ENCODE data around the gene ESR2.
A peak's percentile ranks its signal among the peaks of the same experiment; 100 is the strongest.
"Not testable (repeated sequence)": the region's sequence is repeated elsewhere in the genome, so short reads cannot be mapped to it uniquely, and the experiment has no call there.

The ESR2 gene

DNA sequence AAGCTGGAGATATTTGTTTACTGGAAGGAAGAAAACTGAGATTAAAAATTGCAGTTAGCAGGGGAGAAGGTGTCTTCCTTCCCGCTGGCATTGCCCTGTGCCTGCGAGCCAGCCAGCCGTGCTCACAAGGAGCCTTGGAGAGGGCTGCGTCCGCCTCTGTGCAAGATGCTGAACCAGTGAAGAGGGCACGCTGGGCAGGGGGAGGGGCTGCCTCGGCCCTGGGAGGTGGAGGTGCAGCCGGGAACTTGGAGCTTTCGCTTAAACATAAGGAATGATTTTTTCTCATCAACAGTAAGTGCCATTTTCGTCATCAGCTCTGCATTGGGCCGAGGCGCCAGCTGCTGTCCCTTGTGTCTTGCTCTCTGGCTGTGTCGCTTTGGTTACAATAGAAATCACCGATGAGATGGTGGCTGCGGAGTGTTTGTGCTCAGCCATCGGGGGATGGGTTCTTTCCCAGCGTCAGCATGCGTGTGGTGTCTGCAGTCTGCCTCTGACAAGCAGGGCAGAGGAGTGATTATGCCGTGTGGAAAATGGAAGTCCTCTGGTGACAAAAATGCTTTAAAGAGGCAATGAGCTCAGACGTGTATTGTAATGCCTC lies 97.3 kb downstream of the ESR2 start:
- DNase-seq (ENCODE audit: low read depth), result no peak

DNA sequence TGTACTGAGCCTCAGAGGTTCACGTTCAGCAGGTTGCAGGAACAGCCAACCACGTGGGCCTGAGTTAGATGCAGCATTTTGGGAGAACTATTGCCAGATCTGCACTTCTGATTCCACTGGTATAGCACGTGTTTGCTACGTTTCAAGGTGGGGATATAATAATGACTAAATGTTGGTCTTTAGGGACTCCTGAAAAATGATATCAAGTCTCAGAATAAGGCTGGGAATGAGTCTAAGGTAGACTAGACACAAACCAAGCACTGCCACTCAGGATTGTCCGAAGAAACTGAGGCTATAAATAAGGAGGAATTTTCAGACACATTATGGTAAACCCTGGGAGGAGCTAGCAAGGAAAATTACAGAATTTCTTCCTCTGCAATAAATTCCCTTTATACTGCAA lies 98.1 kb downstream of the ESR2 start:
- no peak for DNase-seq (ENCODE audit: low read depth)

DNA sequence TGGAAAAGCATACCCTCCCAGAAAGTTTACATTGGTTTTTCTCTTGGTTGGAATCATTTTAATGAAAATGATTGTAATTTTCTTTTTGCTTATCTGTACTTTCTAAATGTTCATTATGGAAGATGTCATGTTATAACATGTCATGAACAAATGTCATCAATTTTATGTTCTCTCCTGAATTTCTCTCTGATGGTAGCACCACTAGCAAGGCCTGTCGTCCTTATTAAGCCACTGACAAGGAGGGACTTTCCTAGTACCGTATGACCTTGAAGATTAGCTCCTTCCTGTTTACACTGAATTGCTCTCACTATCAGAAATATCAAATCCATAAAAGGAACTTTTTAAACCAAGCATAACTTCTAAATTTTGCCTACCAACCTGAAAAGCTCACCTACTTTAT lies 99.0 kb downstream of the ESR2 start:
- no peak for DNase-seq (ENCODE audit: low read depth)

DNA sequence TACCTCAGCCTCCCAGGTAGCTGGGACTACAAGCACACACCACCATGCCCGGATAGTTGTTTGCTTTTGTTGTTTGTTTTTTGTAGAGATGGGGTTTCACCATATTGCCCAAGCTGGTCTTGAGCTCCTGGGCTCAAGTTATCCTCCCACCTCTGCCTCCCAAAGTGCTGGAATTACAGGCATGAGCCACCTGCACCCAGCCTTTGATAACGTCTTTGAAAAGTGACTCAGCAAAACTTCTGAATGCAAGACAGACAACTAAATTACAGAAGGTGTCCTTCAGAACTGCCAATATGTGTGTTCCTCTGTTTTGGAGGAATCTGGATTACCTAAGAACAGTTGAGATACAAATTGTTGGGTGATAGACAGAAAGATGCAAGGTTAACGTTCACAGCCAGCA lies 99.8 kb downstream of the ESR2 start:
- no peak for DNase-seq (ENCODE audit: low read depth)

DNA sequence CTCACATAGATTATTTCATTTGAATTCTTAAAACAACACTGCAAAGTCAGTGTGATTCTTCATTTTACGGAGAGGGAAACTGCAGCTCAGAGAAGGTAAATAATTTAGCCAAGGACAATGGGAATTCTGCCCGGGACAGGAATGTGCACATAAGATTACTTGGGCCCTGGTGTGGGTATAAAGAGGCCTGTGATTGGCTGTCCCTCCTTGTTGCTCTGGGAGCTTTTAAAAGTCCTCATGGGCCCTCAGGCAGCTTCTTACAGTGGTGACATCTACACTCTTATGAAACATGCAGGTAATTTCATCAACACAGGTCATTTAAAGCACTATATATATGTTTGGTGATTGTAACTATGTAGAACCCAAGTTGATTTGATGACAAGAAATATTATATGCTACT lies 100.3 kb downstream of the ESR2 start:
- no peak for DNase-seq (ENCODE audit: low read depth)

DNA sequence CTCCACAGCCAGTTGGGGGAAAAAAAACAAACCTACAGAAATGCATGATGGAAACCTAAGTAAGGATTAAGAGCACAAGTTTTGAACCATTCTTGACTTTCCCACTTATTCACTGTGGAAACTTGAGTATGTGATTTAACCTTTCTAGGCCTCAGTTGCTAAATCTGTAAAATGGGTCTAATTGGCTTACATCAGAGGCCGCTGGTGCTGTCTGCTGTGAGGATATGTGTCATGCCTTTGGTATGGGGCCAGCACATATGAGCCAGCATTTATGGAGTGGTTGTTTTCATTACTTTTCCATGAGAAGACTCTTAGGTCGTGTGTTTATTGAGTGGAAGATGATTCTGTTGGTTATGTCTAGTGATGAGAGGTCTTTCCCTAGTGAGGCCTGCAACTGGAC lies 102.4 kb downstream of the ESR2 start:
- DNase-seq (ENCODE audit: low read depth), result peak; percentile 73

DNA sequence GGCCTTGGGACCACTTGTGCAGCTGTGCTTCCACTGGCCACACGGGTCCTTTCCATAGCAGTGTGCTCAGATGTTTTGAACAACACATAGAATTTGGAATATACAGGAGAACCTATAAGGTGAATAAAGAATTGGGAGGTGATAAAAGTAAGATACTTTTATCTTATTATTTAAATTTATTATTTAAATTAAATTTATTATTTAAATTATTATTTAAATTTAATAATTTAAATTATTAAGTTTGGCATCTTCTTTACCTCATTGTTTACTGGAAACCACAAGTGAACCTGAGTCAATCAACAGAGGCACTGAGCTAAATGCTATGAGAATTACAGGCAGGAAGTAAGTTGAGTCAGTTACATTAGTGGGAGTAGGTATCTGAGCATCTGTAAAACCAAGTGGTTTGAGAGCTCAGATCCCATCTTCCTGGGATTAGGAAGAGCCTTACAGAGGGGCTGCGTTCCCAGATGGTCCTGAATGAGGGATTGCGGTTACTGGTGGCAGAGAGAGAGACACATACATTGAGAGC lies 103.1 kb downstream of the ESR2 start:
- no peak for DNase-seq (ENCODE audit: low read depth)

DNA sequence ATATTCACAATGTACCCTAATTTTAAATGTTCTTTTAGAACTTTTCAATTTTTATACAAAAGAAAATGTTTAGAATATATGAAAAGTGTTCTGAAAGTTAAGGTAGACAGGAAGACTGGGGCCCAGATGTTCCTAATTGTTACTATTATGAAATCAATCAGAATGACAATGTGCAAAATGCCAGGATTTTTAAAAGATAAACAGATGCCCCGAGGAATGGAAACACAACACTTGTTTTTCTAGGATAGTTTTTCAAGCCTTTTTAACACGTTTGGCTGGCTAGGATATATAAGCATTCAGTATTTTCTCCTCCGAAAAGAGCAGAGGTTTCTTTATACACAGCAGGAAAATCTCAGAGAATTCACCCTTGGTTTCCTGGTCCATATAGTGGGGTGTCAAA lies 106.8 kb downstream of the ESR2 start:
- DNase-seq (ENCODE audit: low read depth), result no peak

DNA sequence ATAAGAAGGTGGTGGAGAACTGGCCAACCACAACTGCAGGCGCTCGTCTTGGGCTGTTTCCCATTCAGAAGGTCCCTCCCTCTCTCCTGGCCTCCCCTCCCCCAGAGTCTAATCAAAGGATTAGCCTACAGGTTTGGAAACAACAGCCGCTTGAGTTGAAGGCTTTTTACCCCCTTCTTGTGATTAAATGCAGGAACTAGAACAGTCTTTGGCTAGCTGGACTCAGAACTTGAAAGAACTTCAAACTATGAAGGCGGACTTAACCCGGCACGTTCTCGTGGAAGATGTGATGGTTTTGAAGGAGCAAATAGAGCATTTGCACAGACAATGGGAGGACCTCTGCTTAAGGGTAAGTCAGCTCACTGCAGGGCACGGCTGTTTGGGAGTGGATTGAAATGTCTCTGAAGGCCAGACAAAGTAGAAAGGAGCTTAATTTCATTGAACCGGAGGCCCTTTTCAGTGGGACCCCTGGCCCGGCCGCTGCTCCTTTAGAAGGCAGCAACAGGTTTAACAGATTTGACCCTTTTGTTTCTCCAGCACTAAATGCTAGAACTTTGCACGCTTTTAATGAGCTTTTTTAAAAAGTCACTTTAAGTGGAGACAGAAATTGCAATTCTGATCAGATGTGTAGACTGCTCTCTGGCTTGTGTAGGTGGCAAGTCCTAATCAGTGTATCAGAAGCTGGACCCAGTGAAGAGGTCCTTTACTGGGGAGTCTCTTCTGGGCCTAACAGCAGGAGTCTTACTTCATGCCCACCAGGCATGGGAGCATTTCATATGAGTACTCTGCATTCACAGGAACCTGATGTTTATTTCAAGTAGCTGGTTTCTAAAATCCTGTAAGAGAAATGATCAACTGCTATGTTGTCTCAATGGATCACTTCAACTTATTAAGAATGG lies 107.7 kb downstream of the ESR2 start:
- no peak for DNase-seq (ENCODE audit: low read depth)

DNA sequence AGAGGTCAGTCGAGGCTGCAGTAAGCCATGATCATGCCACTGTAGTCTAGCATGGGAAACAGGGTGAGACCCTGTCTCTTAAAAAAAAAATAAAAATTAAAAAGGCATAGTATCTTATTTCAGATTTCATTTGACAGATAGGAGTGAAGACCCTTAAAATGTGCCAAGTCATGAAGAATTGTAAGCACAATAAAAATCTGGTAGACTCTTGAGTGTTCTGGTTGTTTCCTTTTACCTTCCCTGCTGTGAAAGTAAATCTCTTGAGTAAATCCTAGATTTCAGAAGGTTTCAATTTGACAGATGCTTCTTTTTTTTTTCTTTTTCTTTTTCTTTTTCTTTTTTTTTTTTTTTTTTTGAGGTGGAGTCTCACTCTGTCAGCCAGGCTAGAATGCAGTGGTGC lies 109.0 kb downstream of the ESR2 start:
- no peak for DNase-seq (ENCODE audit: low read depth)

DNA sequence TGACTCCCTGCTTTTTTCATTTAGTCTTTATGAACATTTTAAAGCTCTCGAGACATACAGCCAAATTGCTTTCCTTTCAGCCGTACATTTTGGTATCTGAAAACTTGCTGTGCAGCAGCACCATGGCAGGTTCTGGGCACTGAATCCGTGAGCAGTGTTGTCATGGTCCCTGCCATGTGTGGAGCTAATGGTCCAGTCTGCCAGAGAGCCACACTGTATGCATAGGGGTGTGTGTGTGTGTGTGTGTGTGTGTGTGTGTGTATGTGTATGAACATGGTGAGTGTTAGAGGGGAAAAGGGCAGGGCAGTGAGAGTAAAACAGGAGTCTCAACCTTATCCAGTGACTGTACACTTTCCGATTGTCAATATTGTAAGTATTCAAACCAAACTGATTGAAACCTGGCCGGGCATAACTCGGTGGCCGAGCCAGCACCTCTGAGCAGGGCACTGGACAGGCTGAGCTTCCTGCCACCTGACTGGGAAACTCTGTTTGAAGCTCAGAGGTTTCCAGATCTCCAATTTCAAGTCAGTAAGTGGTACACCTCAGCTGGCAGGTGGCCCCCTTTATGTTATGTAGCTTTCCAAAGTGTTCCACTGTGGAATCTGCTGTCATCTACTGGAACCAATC lies 110.0 kb downstream of the ESR2 start:
- DNase-seq (ENCODE audit: low read depth), result no peak

DNA sequence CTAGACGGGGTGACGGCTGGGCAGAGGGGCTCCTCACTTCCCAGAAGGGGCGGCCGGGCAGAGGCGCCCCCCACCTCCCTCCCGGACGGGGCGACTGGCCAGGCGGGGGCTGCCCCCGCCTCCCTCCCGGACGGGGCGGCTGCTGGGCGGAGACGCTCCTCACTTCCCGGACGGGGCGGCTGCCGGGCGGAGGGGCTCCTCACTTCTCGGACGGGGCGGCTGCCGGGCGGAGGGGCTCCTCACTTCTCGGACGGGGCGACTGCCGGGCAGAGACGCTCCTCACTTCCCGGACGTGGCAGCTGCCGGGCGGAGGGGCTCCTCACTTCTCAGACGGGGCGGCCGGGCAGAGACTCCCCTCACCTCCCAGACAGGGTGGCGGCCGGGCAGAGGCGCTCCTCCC lies 111.3 kb downstream of the ESR2 start:
- DNase-seq (ENCODE audit: low read depth), result not testable (repeated sequence)

DNA sequence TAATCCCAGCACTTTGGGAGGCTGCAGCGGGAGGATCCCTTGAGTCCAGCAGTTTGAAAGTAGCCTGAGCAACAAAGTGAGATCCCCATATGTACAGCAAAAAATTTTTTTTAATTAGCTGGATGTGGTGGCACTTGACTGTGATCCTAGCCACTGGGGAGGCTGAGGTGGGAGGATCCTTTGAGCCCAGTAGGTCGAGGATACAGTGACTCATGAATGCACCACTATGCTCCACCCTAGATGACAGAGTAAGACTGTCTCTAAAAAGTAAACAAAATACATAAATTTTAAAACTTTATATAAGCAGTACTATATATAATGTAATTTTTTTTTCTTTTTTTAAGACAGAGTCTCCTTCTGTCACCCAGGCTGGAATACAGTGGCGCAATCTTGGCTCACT lies 115.4 kb downstream of the ESR2 start:
- DNase-seq (ENCODE audit: low read depth), result no peak

DNA sequence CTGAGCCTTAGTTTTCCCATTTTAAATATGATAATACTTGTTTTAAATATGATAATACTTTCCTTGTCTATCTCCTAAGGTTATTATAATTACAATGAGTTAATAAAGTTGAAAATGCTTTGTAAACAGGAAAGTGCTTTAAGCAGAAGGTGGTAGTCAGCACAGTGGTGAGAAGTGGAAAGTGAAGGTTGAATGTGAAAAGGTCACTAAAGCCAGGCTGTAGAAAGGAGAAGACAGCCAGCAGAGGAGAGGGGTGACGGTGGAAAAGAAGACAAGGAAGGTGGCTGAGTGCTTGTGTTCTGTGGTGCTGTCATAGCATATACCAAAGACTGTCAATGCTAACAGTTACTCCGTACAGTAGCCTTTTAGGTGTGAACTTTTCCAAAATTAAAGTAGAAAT lies 117.8 kb downstream of the ESR2 start:
- no peak for DNase-seq (ENCODE audit: low read depth)

DNA sequence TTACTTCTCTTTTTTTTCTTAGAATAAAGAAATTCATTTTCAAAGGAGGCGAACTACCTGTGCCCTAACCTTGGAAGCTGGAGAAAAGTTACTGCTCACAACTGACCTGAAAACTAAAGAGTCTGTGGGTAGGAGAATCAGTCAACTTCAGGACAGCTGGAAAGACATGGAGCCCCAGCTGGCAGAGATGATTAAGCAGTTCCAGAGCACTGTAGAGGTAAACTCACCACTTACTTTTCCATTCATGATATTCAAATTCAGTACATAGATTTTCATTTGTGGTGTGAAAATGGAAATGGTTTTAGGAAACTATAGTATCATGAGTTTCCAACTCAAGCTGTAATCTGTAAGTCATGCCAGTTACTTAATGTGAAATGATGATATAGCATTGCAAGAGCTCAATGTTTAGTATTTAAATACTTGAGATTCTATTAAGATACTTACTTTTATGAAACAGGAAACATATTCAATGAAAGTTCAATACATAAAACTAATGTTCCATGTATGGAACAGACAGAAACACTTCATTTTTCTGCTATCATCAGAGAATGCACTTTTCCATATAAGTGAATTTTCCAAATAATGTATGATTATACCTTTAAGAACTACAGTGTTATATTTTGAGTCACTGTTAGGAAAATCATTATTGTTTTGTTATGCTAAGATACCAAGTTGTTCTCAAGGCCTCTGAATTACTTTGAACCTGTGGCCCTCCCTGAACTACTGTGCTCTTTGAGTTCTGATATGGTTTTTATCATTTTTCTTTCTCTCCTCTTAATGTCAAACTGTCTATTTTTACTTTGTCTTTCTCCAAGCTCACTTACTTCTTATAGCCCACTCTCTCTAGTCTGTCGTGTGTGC lies 119.0 kb downstream of the ESR2 start:
- DNase-seq (ENCODE audit: low read depth), result no peak

DNA sequence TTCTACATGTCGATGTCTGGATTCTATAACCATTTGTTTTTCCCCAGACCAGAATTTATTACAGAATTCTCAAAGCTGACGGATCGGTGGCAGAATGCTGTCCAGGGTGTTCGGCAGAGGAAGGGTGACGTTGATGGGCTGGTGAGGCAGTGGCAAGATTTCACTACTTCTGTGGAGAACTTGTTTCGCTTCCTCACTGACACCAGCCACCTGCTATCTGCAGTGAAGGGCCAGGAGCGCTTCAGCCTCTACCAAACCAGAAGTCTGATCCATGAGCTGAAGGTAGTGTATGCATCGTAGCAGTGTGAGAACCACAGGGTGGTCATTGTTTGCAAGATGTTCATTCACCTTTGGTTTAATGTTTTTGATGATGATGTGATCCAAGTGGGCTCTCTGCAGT lies 124.0 kb downstream of the ESR2 start:
- no peak for DNase-seq (ENCODE audit: low read depth)

DNA sequence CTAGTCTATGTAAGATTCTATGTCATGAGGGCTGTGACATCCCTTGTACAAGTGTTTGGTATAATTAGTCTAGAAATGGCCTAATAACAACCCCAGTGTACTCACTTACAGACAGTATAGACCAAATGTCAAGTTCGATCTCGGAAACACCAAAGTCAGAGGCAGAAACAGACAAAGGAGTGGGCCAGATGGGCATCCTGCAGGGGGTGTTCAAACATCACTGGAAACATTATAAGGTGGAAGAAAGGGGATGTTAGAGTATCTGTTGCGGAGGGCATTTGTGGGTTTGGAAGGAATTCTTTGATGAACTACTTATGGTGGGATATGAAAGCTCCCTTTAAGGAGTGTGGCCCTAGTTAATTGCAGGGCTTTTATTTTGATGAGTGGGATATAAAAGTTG lies 134.6 kb downstream of the ESR2 start:
- no peak for DNase-seq (ENCODE audit: low read depth)

DNA sequence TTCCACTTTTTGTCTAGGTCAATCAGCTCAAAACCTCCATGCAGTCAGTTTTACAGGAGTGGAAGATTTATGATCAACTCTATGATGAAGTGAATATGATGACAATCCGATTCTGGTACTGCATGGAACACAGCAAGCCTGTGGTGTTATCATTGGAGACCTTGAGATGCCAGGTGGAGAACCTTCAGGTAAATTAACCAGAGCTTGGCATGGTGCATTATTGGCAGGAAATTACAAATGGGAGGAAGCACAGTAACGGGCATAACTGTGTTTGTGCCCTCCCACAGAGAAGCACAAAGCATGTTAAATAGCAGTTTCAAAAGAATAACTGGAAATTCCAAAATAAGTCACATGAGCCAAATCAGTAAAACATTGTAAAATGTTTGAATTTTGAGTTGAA lies 135.6 kb downstream of the ESR2 start:
- no peak for DNase-seq (ENCODE audit: low read depth)

DNA sequence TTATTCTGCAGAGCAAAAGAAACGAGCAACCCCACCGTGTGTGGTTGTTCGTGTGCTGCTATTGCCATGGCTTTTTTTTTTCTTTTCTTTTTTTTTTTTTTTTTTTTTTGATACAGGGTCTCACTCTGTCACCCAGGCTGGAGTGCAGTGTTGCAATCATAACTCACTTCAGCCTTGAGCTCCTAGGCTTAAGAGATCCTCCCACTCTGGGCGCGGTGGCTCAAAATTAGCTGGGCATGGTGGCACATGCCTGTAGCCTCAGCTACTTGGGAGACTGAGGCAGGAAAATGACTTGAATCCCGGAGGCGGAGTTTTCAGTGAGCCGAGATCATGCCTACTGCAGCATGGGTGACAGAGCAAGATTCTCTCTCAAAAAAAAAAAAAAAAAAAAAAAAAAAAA lies 144.2 kb downstream of the ESR2 start:
- DNase-seq (ENCODE audit: low read depth), result no peak

DNA sequence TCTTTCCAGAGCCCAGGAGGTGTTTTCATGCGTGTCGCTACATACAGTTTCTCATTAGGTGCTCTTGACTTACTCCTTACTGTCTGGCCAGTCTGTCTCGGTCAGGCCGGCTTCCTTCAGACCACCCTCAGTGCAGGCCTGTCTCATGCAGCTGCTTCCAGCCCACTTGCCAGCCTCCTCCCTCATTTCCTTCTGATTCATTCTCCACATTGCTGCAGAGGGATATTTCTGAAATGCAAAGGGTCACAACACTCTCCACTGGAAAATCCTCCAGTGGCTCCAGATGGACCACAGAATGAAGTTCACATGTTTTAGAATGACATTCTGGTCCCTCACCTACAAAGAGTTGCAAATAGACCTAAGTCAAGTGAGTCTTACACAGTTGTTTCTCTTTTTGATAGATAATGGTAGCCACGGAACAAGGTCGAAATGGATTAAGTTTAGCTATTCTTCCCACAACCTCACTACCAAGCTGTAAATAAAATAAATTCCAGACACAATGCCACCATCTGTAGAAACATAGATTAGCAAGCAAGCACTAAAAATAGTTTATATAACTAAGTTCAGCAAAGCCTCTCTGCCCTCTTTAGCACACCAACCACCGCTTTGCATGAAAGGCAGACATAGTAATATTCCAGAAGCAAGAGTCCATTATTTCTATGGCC lies 146.9 kb downstream of the ESR2 start:
- DNase-seq (ENCODE audit: low read depth), result no peak

DNA sequence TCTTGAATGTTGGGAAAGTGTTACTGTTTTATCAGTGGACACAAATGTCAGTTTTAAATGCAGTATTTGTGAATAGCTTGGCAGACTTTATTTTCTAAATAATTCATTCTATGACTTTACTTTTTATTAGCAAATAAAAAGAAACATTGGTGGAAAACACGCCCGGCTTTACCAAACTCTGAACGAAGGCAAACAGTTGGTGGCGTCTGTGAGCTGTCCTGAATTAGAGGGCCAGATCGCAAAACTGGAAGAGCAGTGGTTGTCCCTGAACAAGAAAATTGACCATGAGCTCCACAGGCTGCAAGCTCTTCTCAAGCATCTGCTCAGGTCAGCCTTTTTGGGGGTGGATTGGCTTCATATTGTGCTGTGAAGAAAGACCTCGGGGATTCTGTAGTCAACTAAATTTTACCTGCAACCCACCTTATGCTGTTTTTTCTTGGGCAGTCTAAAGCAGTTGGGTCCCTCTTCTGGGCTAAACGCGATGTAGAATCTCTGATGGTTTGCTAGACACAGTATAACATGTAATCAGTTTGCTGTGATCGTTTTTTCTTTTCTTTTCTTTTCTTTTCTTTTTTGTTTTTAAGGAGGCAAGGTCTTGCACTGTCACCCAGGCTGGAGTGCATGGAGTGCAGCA lies 156.4 kb downstream of the ESR2 start:
- no peak for DNase-seq (ENCODE audit: low read depth)

All from HS-5 (cell line).